Type B pancreatic cell (in vitro differentiated cells): ENCODE measurements around the gene PUS3. TPM values are rescaled to one million over a fixed set of nuclear protein-coding genes. Genes with fewer than 3 reads are reported as not detected.

ENCODE experiments used
- DNase-seq: peaks from one replicate; pipeline ENCODE4 v3.0.0; 2021; ENCODE audit warnings: mixed read lengths; ENCODE audit not compliant: unreplicated experiment; ENCODE audit errors: extremely low spot score
- H3K27ac Mint-ChIP-seq: 2 replicates; pipeline ENCODE4 v1.8.0; 2021; ENCODE audit warnings: mild to moderate bottlenecking, mixed read lengths
- H3K27me3 Mint-ChIP-seq: 2 replicates; pipeline ENCODE4 v1.8.0; 2021; ENCODE audit warnings: mixed read lengths
- H3K36me3 Mint-ChIP-seq: 2 replicates; pipeline ENCODE4 v1.8.0; 2021; ENCODE audit warnings: mixed read lengths
- H3K4me1 Mint-ChIP-seq: one replicate; pipeline ENCODE4 v1.8.0; 2021; ENCODE audit warnings: mixed read lengths; ENCODE audit not compliant: unreplicated experiment
- H3K4me3 Mint-ChIP-seq: 2 replicates; pipeline ENCODE4 v1.8.0; 2021; ENCODE audit warnings: mild to moderate bottlenecking, mixed read lengths
- H3K9me3 Mint-ChIP-seq: 2 replicates; pipeline ENCODE4 v1.8.0; 2021; ENCODE audit warnings: mixed read lengths
- total RNA-seq: library from RNA; stranded (reverse); gene quantifications from 2 replicates; pipeline ENCODE4 v1.2.1, GENCODE V29; 2021; ENCODE audit warnings: low replicate concordance
- TF ChIP-seq, protein P1 (sequence below): fragments of 200-600 bp; sonication (generic); conservative IDR thresholded peaks from 2 replicates; pipeline ENCODE4 v1.5.0; 2021; ENCODE audit warnings: antibody characterized with exemption, mild to moderate bottlenecking

Gene PUS3
- total RNA-seq, 1 donor from 2014 or later: 13.5 TPM

DNA sequence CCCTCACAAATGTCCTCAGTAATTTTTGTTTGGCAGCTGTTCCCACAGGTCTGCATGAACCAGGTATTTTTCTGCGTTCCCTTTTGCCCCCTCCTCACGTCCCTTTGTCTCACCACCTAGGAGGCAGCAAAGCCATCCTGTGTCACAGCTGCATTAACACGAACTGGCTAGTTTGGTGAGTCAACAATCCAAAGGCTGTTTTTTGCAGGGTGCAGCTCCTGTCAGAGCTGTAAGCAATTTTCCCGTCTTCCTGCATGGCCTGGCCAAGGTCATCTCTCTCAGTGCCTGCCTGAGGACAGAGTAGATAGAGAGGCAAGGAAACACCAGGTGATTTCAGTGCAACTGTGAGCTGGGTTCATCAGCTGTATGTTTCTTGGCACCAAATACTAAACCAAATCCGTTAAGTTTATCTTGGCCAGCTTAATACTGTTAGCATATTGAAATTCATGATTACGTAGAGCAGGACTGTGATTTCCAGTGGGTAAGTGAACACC is 22.3 kb upstream of the PUS3 start:
- Mint-ChIP-seq H3K9me3 (no peaks in the 10 kb centered on the region), H3K4me3 (no peak overlapping the region), H3K27me3 (peaks cover 8% of the 10 kb centered on the region), H3K4me1 (peaks cover 27% of the 10 kb centered on the region), H3K36me3 (no peaks in the 10 kb centered on the region), H3K27ac (no peak overlapping the region)
- TF ChIP-seq, protein P1, sequence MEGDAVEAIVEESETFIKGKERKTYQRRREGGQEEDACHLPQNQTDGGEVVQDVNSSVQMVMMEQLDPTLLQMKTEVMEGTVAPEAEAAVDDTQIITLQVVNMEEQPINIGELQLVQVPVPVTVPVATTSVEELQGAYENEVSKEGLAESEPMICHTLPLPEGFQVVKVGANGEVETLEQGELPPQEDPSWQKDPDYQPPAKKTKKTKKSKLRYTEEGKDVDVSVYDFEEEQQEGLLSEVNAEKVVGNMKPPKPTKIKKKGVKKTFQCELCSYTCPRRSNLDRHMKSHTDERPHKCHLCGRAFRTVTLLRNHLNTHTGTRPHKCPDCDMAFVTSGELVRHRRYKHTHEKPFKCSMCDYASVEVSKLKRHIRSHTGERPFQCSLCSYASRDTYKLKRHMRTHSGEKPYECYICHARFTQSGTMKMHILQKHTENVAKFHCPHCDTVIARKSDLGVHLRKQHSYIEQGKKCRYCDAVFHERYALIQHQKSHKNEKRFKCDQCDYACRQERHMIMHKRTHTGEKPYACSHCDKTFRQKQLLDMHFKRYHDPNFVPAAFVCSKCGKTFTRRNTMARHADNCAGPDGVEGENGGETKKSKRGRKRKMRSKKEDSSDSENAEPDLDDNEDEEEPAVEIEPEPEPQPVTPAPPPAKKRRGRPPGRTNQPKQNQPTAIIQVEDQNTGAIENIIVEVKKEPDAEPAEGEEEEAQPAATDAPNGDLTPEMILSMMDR: no peak
- no peak for DNase-seq

DNA sequence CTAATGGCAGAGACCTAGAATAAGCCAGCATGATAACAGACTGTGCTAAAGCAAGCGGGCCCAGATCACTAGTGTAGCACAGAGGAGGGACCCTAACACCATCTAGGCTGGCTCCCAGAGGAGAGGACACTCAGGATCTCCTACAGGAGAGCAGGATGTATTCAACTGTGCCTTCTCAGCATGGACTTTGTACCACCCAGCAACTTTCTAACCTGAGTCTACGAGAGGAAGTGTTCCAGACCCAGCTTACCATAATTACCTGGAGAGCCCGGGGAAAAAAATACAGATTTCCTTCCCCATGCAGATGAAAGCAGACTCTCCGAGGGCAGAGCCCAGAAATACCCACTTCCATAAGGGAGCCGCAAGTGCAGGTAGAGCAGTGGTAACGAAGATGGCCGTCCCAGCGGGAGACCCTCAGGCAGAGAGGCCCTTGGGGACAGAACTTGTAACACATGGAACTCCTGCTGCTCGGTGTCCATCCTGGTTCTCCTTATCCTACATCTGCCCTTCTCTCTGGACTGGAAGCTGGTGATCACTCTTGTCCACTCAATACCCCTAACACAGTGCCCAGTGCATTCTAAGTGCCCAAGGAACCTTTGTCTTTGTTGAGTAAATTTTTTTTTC is 21.5 kb upstream of the PUS3 start:
- H3K36me3 Mint-ChIP-seq: no peaks in the 10 kb centered on the region
- no peak for DNase-seq
- H3K27ac Mint-ChIP-seq: no peak overlapping the region
- no peak overlapping the region for H3K4me3 Mint-ChIP-seq
- H3K4me1 Mint-ChIP-seq: peaks cover 31% of the 10 kb centered on the region
- H3K27me3 Mint-ChIP-seq: peaks cover 8% of the 10 kb centered on the region
- H3K9me3 Mint-ChIP-seq: no peaks in the 10 kb centered on the region
- TF ChIP-seq, protein P1: no peak

DNA sequence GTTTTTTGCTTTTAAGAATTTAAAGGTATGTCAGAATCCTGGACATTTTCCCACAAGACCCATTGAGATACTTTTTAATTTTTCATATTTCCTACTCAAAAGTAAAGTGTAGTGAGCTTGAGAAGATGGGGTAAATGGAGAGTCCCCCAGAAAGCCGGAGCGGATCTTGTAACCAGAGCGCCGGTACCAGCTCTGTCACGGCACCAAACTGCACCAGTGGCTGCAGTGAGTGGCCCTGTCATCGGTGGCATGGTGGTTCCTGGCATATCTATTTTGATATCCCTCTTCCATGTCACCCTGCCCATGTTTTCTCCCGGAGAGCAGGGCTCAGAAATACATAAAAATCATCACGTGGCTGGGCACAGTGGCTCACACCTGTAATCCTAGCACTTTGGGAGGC is 20.6 kb upstream of the PUS3 start:
- H3K4me1 Mint-ChIP-seq: peaks cover 34% of the 10 kb centered on the region
- H3K36me3 Mint-ChIP-seq: peaks cover 3% of the 10 kb centered on the region
- no peak overlapping the region for H3K4me3 Mint-ChIP-seq
- peaks cover 11% of the 10 kb centered on the region for H3K27me3 Mint-ChIP-seq
- H3K27ac Mint-ChIP-seq: no peak overlapping the region
- DNase-seq: no peak
- H3K9me3 Mint-ChIP-seq: no peaks in the 10 kb centered on the region
- TF ChIP-seq, protein P1: no peak

DNA sequence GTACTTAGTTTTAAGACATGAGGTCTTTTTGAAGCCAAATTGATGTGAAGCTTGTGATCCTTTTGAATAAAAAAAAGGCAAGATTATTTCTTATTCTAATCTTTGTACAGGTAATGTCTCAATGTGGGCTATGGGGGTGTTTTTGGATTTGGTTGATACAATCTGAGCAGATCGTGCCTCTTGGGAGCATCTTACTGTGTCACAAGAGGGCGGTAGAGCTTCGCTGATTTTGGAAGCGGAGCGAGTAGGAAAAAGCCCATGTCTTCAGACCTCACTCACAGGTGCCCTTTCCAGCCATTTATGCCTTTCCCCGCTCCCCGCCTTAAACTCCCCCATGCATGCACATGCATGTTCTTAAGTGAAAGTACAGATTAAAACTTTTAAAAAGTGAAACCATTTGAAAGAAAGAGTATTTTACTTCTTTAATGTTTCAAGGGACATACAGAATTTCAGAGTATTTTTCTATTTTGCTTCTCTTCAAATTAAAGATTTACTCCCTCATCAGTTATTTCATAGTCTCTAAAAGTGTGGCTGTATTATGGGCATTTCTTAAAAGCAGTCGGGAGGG is 20.1 kb upstream of the PUS3 start:
- Mint-ChIP-seq H3K4me3 (no peak overlapping the region), H3K9me3 (no peaks in the 10 kb centered on the region), H3K27me3 (peaks cover 13% of the 10 kb centered on the region), H3K4me1 (peaks cover 34% of the 10 kb centered on the region), H3K27ac (no peak overlapping the region), H3K36me3 (peaks cover 3% of the 10 kb centered on the region)
- TF ChIP-seq, protein P1: peak; percentile 96
- DNase-seq: no peak

DNA sequence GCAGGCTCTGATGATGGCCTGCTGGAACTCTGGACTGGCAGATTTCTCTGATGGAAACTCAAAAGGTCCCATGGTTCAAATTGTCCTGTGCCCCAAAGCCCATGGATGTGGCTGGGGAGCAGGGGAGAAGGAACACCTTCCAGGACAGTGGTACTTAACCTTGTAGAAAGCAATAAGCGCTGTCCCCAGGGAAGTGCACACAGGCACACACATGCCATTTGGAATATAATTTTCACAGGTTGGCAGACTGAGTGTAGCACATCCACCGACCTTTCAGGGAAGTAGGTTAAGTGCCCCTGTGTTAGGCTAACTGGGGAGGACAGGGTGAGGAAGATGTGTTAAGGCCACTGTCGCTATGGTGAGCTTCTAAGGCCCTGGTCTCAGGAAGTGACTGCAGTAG is 19.1 kb upstream of the PUS3 start:
- H3K27me3 Mint-ChIP-seq: peaks cover 17% of the 10 kb centered on the region
- H3K9me3 Mint-ChIP-seq: no peaks in the 10 kb centered on the region
- H3K4me1 Mint-ChIP-seq: peaks cover 28% of the 10 kb centered on the region
- no peak for DNase-seq
- peaks cover 3% of the 10 kb centered on the region for H3K36me3 Mint-ChIP-seq
- no peak overlapping the region for H3K27ac Mint-ChIP-seq
- no peak overlapping the region for H3K4me3 Mint-ChIP-seq
- TF ChIP-seq, protein P1: no peak
